WERI-Rb-1 (cell line): Measurements from ENCODE around the gene KRT35.

Experiments
- DNase-seq: peaks from one replicate; pipeline ENCODE4 v3.0.0-alpha.2; 2020
- H3K27ac ChIP-seq: fragments of 250-450 bp; sonication (Bioruptor Pico); 2 replicates; pipeline ENCODE4 v1.5.1; 2020; ENCODE audit warnings: mild to moderate bottlenecking, moderate library complexity
- H3K27me3 ChIP-seq: fragments of 250-450 bp; sonication (Bioruptor Pico); 2 replicates; pipeline ENCODE4 v1.5.1; 2021; ENCODE audit warnings: mild to moderate bottlenecking, low read depth, moderate library complexity; ENCODE audit not compliant: insufficient read depth, severe bottlenecking
- H3K36me3 ChIP-seq: fragments of 250-450 bp; sonication (Bioruptor Pico); 2 replicates; pipeline ENCODE4 v1.5.1; 2020; ENCODE audit warnings: mild to moderate bottlenecking, moderate library complexity
- H3K4me3 ChIP-seq: 2 replicates; pipeline ENCODE4 v1.5.1; 2011; ENCODE audit warnings: low read depth, mild to moderate bottlenecking, control low read depth, low read length
- H3K9me3 ChIP-seq: fragments of 250-450 bp; sonication (Bioruptor Pico); 2 replicates; pipeline ENCODE4 v1.5.1; 2021; ENCODE audit warnings: mild to moderate bottlenecking, moderate library complexity; ENCODE audit not compliant: severe bottlenecking
- CTCF ChIP-seq: IDR thresholded peaks from 2 replicates; pipeline ENCODE4 v1.5.1; 2011; ENCODE audit warnings: low read depth, mild to moderate bottlenecking, control low read depth, inconsistent platforms, low read length

Gene KRT35

GRCh38 chr17:41429667-41430066 lies 51.3 kb downstream of the KRT35 start:
- no peak for TF ChIP-seq CTCF
- Histone ChIP-seq H3K9me3 (peaks cover 14% of the 10 kb centered on the region), H3K36me3 (no peaks in the 10 kb centered on the region), H3K4me3 (no peak overlapping the region), H3K27ac (no peak overlapping the region), H3K27me3 (peaks cover 99% of the 10 kb centered on the region)
- DNase-seq = no peak

GRCh38 chr17:41428591-41429291 lies 52.2 kb downstream of the KRT35 start:
- DNase-seq = no peak
- TF ChIP-seq CTCF = no peak
- Histone ChIP-seq H3K36me3 (no peaks in the 10 kb centered on the region), H3K27me3 (peaks cover 99% of the 10 kb centered on the region), H3K9me3 (peaks cover 15% of the 10 kb centered on the region), H3K27ac (no peak overlapping the region), H3K4me3 (no peak overlapping the region)
